CD4-positive, alpha-beta T cell treated with Interferon alpha-2 for 1 hour (primary cell): Measurements from ENCODE around the gene FGA.

Experiments
- DNase-seq, 2 donors: peaks; one replicate each; pipeline ENCODE4 v3.0.0-alpha.2; 2020 to 2022

The FGA gene

DNA sequence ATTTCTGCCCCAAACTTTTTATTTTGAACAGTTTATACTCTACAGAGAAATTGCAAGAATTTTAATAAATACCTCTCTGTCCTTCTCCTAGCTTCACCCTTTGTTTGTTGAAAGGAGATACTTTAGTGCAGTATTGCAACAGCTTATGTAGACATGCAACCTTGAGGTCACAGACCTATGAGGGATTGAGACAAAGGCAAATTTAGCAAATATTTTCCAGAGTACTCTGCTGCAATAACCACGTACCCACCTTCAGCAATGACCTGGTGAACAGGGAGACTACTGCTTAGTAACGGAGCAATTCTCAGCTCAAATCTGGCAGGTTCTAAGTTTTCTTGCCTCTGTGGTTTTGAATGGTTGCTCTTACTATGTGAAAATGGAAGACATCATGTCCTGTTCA, 13.2 kb downstream of the FGA start:
- DNase-seq, result no peak

- no peak for DNase-seq
Measured at GRCh38 chr4:154574311-154574710, 16.2 kb downstream of the FGA start.

GRCh38 chr4:154573190-154573870, 17.2 kb downstream of the FGA start:
- DNase-seq, result no peak

DNA sequence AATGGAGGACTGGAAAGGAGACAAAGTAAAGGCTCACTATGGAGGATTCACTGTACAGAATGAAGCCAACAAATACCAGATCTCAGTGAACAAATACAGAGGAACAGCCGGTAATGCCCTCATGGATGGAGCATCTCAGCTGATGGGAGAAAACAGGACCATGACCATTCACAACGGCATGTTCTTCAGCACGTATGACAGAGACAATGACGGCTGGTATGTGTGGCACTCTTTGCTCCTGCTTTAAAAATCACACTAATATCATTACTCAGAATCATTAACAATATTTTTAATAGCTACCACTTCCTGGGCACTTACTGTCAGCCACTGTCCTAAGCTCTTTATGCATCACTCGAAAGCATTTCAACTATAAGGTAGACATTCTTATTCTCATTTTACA, 21.0 kb downstream of the FGA start:
- no peak for DNase-seq

DNA sequence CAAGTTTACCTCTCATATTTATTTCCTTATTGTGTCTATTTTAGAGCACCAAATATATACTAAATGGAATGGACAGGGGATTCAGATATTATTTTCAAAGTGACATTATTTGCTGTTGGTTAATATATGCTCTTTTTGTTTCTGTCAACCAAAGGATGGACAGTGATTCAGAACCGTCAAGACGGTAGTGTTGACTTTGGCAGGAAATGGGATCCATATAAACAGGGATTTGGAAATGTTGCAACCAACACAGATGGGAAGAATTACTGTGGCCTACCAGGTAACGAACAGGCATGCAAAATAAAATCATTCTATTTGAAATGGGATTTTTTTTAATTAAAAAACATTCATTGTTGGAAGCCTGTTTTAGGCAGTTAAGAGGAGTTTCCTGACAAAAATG, 21.5 kb downstream of the FGA start:
- DNase-seq, result no peak

DNA sequence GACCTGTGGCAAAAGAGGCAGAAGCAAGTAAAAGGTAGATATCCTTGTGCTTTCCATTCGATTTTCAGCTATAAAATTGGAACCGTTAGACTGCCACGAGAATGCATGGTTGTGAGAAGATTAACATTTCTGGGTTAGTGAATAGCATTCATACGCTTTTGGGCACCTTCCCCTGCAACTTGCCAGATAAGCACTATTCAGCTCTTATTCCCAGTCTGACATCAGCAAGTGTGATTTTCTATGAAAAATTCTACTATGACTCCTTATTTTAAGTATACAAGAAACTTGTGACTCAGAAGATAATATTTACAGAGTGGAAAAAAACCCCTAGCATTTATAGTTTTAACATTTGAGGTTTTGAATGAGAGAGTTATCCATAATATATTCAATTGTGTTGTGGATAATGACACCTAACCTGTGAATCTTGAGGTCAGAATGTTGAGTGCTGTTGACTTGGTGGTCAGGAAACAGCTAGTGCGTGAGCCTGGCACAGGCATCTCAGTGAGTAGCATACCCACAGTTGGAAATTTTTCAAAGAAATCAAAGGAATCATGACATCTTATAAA, 23.8 kb downstream of the FGA start:
- DNase-seq, result no peak

DNA sequence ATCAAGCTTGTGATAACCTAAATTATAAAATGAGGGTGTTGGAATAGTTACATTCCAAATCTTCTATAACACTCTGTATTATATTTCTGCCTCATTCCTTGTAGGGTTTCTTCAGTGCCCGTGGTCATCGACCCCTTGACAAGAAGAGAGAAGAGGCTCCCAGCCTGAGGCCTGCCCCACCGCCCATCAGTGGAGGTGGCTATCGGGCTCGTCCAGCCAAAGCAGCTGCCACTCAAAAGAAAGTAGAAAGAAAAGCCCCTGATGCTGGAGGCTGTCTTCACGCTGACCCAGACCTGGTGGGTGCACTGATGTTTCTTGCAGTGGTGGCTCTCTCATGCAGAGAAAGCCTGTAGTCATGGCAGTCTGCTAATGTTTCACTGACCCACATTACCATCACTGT, 24.8 kb downstream of the FGA start:
- no peak for DNase-seq

DNA sequence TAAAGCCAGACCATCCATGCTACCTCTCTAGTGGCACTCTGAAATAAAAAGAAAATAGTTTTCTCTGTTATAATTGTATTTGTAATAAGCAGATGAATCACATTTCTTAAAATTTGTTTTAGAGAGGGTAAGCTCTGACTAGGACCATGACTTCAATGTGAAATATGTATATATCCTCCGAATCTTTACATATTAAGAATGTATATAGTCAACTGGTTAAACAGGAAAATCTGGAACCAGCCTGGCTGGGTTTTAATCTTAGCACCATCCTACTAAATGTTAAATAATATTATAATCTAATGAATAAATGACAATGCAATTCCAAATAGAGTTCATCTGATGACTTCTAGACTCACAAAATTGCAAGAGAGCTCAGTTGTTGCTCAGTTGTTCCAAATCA, 26.2 kb downstream of the FGA start:
- no peak for DNase-seq

DNA sequence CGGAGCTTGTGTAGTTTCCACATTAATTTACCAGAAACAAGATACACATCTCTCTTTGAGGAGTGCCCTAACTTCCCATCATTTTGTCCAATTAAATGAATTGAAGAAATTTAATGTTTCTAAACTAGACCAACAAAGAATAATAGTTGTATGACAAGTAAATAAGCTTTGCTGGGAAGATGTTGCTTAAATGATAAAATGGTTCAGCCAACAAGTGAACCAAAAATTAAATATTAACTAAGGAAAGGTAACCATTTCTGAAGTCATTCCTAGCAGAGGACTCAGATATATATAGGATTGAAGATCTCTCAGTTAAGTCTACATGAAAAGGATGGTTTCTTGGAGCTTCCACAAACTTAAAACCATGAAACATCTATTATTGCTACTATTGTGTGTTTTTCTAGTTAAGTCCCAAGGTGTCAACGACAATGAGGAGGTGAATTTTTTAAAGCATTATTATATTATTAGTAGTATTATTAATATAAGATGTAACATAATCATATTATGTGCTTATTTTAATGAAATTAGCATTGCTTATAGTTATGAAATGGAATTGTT, 27.8 kb downstream of the FGA start, which contains the start of gene FGB:
Gene FGB (plus strand): TSS at position 315 of the 558 bp plus-strand sequence. CDS start 8 bp downstream, at position 323.
- DNase-seq, result no peak

GRCh38 chr4:154560824-154561231, 29.7 kb downstream of the FGA start:
- DNase-seq, result no peak

DNA sequence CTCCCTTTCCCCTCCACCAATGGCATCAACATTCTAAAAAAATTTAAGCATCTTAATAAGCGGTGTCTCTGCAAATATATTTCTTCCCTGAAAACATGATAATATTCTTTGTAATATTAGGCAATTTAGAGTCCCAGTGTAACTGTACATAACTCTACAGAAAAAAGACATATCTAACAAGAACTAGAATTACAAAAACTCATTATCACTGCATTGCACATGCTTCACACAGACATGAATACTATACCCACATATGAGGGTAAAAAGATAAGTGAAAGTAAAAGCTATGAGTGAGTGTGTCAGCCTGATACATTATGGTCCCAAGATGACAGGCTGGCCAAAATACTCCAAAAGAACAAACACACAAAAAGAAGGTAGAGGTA, 30.1 kb downstream of the FGA start:
- DNase-seq, result no peak

DNA sequence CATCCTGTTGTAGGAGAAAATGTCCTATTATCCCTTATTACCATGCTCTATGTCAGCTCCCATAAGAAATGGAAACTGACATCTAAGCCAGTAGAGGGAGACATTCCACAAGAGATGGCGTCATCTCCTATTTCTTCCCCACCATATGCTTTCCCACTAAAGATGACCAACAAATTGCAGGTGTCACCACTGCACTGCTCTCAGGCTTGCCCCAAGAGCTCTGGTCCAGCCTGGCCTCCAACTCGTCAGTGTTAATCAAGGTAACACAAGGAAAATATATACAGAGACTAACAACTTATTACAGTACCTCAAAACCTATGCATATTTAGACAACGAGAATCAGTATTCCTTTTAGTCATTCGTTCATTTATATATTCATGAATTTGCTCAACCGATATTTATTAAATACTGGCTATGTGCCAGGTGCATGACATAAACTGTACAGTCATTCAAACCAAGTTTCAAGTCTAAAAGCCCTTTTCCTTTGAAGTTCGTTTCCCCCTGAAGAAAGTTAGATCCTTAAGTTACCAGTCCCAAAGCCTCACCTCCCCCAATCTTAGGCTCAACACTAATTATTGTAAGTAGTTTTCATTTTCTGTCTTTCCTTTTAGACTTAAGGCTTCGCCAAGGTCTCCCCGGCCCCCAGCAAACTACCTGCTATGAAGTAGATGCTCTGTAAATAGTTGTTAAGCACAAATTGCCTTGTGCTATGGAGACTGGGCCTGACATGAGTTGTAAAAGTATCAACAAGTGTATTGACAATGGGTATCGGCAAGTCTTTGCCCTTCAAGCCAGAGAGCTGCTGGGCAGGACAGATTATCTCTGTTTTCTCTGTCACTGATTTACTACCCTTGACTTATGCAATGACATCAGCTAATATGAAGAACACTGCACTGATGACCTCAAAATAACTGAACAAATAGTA, 30.8 kb downstream of the FGA start:
- peak in 1 of 2 donors; percentile 28 for DNase-seq

DNA sequence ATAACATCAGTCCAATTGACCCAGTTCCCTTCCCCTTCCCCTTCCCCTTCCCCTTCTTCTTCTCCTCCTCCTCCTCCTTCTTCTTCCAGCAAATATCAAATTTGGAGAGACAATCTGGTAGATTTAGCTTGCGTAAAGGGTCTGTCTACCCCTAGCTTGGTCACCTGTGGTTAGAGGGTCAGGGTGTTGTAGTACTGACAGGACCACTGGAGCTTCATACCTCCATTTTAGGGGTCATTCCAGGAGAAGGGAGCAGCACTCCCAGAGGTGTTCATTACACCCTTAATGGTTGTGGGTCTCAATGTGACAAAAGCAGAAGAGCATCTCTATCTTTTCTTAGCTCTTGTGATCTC, 31.4 kb downstream of the FGA start:
- DNase-seq, result no peak

DNA sequence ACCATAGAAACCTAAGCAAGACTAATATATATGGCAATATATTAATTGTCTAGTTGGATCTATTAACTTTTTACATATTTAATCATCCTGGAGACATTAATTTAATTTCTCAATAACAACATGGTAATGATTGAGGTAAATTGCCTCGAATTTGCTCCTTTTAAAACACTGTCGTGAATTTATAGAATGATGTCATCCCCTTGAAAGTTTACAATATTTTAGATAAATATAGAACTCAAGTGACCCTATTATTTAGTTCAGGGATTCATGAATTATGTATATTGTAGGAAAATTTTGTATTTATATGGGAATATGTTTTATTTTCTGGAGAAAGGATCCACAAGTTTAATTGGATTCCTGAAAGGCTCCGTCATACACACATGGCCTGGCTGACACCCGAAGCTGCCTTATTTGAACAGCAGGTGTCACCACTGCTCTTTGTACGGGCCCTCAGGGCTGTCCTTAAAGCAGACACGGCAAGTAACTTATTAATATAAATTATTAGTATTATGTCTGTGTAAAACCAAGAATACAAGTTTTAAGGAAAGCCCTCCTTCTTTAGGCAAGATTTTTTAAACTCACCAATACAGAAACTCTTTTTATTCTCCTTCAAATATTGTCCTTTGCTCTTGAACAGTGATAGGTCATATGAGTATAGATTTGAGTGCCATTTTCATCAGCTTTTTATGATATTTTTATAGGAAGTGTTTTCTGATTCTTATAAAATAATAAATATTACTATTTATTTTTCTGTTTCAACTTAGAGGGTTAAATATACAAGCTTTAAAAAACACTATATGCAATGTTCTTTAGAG, 38.5 kb downstream of the FGA start:
- DNase-seq, result peak; percentile 73 to 83

GRCh38 chr4:154549894-154550790, 40.4 kb downstream of the FGA start, which contains the start of gene PLRG1:
Gene PLRG1, minus strand, starts transcription at chr4:154550400. Its CDS starts 92 bp downstream, at chr4:154550308.
- peak; percentile 96 to 97 for DNase-seq

GRCh38 chr4:154545689-154546088, 44.9 kb downstream of the FGA start:
- no peak for DNase-seq

GRCh38 chr4:154542271-154542879, 48.2 kb downstream of the FGA start:
- DNase-seq, result no peak
